RWPE1 (cell line): ENCODE results near the gene DPT.

Experiments
- CTCF ChIA-PET: fragments of 350-600 bp; sonication (Branson Sonifier 250); formaldehyde crosslinking; extraction: SDS; loops from one replicate; lab custom pipeline; 2021; lab: Yijun Ruan, JAX
- POLR2A ChIA-PET: fragments of 400-600 bp; formaldehyde crosslinking; extraction: SDS; loops from one replicate; lab custom pipeline; 2020; ENCODE audit warnings: antibody characterized with exemption; ENCODE audit not compliant: low non-redundant PET; lab: Yijun Ruan, JAX
- DNase-seq: peaks from one replicate; pipeline ENCODE4 v3.0.0; 2012; ENCODE audit warnings: low spot score
- H3K27ac ChIP-seq: fragments of 450-650 bp; 2 replicates; pipeline ENCODE4 v1.5.1; 2017
- TF ChIP-seq, protein P1 (sequence below): fragments of 450-650 bp; conservative IDR thresholded peaks from 2 replicates; pipeline ENCODE4 v1.5.1; 2017; ENCODE audit warnings: low read depth, mild to moderate bottlenecking

Gene DPT

DNA sequence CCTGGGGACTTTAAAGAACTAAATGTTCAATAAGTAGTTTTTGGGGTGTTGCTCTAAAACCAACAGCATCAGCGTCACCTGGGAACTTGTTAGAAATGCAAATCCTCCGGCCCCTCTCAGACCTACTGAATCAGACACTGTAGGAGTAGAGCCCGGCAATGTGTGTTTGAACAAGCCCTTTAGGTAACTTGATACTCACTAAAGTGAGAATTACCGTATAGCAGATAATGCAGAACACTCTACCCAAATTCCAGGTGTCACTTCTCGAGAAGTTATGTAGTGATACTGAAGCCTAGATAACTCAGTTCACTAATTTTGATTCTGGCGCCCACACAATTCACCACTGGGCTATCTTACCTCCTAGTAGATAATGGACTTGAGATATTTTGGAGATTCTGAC lies 3.7 kb upstream of the DPT start:
- TF ChIP-seq, protein P1, sequence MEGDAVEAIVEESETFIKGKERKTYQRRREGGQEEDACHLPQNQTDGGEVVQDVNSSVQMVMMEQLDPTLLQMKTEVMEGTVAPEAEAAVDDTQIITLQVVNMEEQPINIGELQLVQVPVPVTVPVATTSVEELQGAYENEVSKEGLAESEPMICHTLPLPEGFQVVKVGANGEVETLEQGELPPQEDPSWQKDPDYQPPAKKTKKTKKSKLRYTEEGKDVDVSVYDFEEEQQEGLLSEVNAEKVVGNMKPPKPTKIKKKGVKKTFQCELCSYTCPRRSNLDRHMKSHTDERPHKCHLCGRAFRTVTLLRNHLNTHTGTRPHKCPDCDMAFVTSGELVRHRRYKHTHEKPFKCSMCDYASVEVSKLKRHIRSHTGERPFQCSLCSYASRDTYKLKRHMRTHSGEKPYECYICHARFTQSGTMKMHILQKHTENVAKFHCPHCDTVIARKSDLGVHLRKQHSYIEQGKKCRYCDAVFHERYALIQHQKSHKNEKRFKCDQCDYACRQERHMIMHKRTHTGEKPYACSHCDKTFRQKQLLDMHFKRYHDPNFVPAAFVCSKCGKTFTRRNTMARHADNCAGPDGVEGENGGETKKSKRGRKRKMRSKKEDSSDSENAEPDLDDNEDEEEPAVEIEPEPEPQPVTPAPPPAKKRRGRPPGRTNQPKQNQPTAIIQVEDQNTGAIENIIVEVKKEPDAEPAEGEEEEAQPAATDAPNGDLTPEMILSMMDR: no peak
- DNase-seq: no peak
- ChIA-PET POLR2A (no interaction called here), CTCF (no interaction called here)
- no peak overlapping the region for H3K27ac ChIP-seq

DNA sequence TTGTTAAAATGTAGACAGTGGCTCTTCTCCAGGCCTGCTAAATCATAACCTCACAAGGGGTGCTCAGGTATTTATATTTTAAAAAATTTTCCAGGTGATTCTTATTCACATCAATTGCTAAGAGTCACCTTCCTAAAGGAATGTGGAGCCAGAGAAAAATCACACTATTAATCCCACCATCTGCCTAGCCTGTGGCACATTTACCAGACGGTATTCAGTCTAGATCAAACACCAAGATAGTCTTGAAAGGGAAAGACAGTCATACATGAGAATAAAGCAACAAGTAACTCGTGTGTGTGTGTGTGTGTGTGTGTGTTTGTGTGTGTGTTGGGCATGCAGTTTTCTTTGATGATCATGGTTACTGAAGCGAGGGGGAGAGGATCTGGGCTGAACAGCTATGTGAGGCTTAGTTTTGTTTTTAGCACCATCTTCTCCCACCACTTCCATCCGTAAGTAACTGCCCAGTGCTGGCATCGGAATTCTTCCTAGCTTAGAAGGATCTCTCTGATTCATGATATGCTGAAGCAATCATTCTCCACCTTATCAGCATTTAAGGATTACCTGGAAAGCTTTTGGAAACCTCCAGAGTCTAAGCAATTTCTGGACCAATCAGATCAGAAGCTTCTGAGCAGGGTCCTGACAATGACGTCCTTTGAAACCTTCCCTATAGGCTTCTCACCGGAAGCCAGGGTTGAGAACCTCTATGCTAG lies 2.4 kb upstream of the DPT start:
- TF ChIP-seq, protein P1: no peak
- DNase-seq: no peak
- CTCF ChIA-PET: interaction anchor here (0.5 kb wide), 2 partner anchors 427 to 629 kb away, joined by 3 to 4 read pairs; no protein-coding TSS in a partner anchor
- POLR2A ChIA-PET: interaction anchor here (0.7 kb wide), 2 partner anchors 12 to 56 kb away, joined by 3 to 6 read pairs; no protein-coding TSS in a partner anchor
- no peak overlapping the region for H3K27ac ChIP-seq

DNA sequence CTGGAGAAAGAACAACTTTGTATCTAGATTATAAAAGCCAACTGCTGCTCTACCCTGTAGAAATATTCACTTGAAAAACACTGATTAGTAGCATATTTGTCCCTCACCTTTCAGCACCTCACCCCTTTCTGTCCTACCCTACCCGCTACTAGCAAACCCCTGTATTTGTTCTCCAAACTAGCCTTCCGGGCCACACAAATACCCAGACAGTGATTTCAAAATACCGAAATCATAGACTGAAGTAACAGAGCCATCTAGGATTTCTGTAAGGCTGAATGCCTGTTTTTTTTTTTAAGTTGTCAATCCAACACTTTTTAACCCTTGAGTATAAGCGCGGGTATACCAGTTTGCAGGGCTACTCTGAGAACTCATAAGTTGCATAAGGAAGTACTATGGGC lies 398 bp upstream of the DPT start:
- ChIA-PET CTCF (interaction anchor here (0.6 kb wide), 1 partner anchor 110 kb away, joined by 3 read pairs; no protein-coding TSS in a partner anchor), POLR2A (no interaction called here)
- DNase-seq: no peak
- no peak overlapping the region for H3K27ac ChIP-seq
- TF ChIP-seq, protein P1: no peak

DNA sequence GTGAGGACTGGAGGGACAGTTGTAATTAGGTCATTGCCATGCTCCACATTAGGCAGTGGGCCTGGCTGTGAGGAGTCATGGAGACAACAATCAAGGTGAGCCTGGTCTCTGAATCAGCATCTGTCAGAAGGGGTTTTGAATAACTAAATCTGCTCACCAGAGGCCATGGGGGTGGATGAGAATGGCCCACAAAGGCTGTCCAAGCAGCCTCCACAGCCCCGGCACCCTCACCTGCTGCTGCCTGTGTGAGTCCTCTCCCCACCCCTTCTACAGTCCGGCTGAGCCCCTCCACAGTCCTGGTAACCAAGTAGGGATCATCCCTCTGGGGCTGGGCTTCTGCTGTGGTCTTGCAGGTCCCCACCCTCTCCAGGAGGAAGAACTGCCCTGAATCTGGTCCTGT lies 2.3 kb downstream of the DPT start:
- DNase-seq: no peak
- TF ChIP-seq, protein P1: no peak
- H3K27ac ChIP-seq: no peak overlapping the region
- POLR2A ChIA-PET: no interaction called here
- CTCF ChIA-PET: no interaction called here

DNA sequence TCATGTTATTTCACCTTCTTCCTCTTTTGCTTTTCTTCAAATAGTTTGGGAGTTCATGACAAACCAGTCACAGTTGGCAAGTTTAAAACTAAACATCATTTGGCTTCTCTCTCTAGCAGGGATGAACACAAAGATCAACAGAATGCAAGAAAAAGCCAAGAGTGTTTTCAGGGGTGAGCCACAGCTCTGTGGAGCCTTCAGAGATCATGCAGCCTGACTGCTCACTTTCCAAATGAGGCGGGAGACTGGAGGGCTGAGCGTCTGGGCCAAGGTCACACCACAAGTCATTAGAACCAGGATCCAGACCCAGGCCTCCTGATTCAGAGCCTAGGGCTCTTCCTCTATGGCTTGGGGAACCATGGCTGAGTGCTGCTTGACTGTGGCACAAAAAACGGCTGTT lies 2.7 kb downstream of the DPT start:
- DNase-seq: no peak
- H3K27ac ChIP-seq: no peak overlapping the region
- ChIA-PET CTCF (no interaction called here), POLR2A (no interaction called here)
- TF ChIP-seq, protein P1: no peak

DNA sequence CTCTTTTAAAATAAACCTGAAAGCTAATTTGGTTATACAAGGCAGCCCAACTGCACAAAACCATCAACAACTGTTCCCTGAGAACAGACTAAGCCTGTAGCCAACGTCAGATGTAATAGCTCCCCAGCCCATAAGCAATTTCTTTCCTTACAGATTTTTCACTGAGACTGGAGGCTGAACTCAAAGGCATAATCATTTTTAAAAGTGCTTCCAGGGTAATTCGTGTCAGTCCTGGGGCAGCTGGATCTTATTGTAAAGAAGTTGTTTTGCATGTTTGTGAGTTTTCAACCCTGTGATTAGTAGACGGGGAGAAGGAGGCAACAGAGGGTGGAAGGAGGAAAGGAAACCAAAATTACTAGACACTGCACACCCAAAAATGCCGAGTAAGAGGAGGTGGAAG lies 3.2 kb downstream of the DPT start:
- CTCF ChIA-PET: no interaction called here
- no peak overlapping the region for H3K27ac ChIP-seq
- DNase-seq: no peak
- TF ChIP-seq, protein P1: no peak
- POLR2A ChIA-PET: no interaction called here
